Retina (tissue), 1 donor: ENCODE data around the gene ATP8B3.
A peak's percentile ranks its signal among the peaks of the same experiment; 100 is the strongest.

Source experiments
- DNase-seq: peaks from one replicate; pipeline ENCODE4 v3.0.0-alpha.2; 2016

ATP8B3 gene

GRCh38 chr19:1836458-1837221, 24.6 kb upstream of the ATP8B3 start:
- DNase-seq = no peak

- DNase-seq = no peak
Measured at GRCh38 chr19:1833540-1833939, 21.5 kb upstream of the ATP8B3 start.

GRCh38 chr19:1832046-1832663, 20.1 kb upstream of the ATP8B3 start:
- DNase-seq = no peak

- DNase-seq = no peak
Measured at GRCh38 chr19:1830978-1831377, 18.9 kb upstream of the ATP8B3 start.

- no peak for DNase-seq
Measured at GRCh38 chr19:1830568-1830967, 18.5 kb upstream of the ATP8B3 start.

GRCh38 chr19:1829958-1830357, 17.9 kb upstream of the ATP8B3 start:
- no peak for DNase-seq

GRCh38 chr19:1828279-1829238, 16.5 kb upstream of the ATP8B3 start:
- DNase-seq = no peak

- DNase-seq = no peak
Measured at GRCh38 chr19:1827566-1828278, 15.6 kb upstream of the ATP8B3 start.

- DNase-seq = peak; percentile 48
Measured at GRCh38 chr19:1826557-1827521, 14.8 kb upstream of the ATP8B3 start.

- DNase-seq = peak; percentile 90
Measured at GRCh38 chr19:1825909-1826556, 14.0 kb upstream of the ATP8B3 start.

- no peak for DNase-seq
Measured at GRCh38 chr19:1824252-1824622, 12.2 kb upstream of the ATP8B3 start.

GRCh38 chr19:1823539-1824251, 11.6 kb upstream of the ATP8B3 start:
- no peak for DNase-seq

GRCh38 chr19:1823020-1823419, 10.9 kb upstream of the ATP8B3 start:
- DNase-seq = no peak

- no peak for DNase-seq
Measured at GRCh38 chr19:1822210-1822609, 10.1 kb upstream of the ATP8B3 start.

GRCh38 chr19:1819341-1820255, 7.5 kb upstream of the ATP8B3 start:
- DNase-seq = peak; percentile 83

GRCh38 chr19:1818549-1819195, 6.6 kb upstream of the ATP8B3 start:
- no peak for DNase-seq

- no peak for DNase-seq
Measured at GRCh38 chr19:1817553-1818179, 5.6 kb upstream of the ATP8B3 start.
